NCI-H748 treated with DMSO at 0.1 percent for 48 hours (cell line): ENCODE measurements around the gene OR10V1.

Experiments
- DNase-seq: peaks from one replicate; lab custom pipeline; 2025; lab: John Stamatoyannopoulos, UW

The OR10V1 gene, protein sequence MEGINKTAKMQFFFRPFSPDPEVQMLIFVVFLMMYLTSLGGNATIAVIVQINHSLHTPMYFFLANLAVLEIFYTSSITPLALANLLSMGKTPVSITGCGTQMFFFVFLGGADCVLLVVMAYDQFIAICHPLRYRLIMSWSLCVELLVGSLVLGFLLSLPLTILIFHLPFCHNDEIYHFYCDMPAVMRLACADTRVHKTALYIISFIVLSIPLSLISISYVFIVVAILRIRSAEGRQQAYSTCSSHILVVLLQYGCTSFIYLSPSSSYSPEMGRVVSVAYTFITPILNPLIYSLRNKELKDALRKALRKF

GRCh38 chr11:59713745-59714144 lies at the start of gene OR10V1:
Gene OR10V1 (minus strand): TSS chr11:59713845. CDS start chr11:59713845, 0 bp downstream.
- no peak for DNase-seq

GRCh38 chr11:59761993-59762392 lies 48.3 kb upstream of the OR10V1 start:
- DNase-seq: no peak

DNA sequence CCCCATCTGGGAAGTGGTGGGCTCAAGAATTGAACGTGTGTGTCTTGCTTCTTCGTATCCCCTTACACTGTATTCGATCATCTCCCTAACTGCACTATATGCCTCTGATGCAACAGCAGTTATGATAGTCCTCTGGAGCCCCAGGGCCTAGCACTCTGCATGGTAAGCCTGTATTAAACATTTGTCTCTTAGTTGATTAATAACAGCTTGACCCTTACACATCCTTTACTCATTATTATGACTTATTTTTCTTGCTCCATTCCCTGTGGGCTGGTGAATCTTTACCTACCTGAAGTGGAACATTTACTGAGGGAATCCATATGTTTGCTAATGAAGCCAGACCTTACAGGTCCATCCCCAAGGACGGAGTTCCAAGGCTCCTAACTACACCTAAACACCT lies 47.1 kb upstream of the OR10V1 start:
- DNase-seq: no peak

DNA sequence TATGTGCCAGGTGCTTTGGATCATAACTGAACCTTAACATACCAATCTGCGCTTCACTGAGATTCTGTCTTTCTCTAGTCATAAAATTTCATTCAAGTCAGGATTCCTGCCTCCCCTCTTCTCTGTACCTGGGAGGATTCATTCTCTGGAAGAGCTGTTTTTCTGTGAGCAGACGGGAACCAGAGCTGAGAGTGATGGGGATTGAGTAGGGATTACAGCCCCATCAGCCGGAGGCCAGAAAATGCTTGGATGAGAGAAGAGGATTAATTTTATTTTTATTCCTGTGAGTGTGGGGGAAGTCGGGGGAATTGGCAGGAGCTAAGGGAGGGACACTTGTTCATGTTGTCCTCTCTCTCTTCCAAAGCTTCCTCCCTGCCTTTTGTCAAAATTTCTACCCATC lies 46.3 kb upstream of the OR10V1 start:
- no peak for DNase-seq

DNA sequence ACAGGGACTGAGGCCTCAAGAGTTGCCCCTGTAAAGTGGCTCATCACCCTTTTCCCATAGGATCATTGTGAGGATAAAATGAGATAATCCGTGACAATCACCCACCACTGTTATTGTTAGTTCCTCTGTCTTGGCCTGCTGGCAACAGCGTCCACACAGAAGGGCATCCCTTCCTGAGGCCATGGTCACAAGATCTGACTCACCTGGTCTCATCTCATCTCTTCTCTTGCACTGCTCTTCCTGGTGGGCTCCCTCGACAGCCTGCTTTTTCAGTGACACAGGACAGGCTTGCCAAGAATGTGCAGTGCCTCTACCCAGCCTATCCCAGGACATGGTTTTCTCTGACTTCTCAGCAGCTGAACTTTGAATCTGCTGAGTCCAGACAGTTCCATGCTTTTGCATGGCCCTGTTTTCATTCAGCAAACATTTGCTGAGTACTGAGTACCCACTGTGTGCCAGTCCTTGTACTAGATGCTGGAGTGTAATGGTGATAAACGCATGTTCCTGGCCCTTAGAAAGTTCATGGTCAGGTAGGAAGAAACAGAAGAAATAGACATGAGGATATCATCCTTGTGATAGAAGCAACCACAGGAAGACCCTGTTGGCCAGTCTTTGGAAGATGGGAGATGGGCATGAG lies 44.9 kb upstream of the OR10V1 start:
- no peak for DNase-seq

DNA sequence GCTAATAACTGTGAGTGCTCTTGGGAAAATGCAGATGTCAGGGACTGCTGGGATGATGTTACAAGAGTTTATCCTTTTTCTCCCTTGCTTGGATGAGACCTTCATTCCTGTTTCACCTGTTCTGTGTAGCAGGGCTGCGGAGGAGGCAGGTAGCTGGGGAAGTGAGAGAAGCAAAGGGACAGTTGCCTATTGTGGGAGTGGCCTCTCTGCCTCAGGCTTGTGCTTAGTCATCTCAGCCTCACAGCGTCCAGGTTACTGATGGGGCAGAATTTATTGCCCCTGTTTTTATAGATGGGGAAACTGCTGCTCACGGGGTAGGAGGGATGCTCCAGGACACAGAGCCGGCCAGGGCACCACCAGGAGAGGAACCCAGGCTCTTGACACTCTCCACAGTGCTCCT lies 43.2 kb upstream of the OR10V1 start:
- DNase-seq: no peak

- DNase-seq: no peak
Observed at GRCh38 chr11:59756558-59756840, 42.9 kb upstream of the OR10V1 start.

DNA sequence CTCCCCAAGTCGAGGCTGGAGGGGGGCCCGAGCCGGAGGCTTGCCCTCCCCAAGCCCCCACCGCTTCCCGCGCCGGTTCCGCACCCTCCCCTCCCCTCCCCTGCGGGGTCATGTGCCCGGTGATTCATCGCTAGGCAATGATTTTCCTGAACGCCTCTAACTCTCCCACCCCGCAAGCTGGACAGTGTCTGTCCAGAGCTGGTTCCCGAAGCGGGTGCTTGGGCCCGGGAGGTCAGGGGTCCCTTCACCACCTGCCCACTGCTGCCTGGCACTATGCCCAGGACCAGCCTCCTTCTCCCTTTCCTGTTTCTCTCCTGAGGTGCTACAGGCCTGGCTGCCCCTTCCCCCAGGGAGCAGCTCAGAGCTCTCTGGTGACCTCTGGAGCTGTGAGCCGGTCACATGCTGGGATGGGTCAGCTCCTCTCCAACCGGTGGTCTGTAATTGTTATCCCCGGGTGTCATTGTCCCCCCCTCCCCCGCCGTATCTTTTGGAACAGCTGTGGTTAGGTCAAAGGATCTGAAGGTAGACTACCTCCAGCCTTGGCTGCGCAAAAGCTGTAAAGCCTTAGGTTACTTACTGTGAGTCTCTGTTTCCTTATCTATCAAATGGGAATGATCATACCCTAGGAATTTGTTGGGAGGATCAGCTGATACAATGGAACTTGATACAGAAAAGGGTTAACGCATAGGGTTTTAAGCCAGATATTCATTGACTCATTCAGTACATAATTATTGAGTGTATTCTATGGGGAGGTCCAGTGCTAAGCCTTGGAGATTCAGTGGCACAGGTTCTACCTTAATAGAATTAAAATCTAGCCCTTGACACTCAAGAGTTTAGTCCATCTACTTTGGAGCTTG lies 42.3 kb upstream of the OR10V1 start:
- peak; percentile 31 for DNase-seq

GRCh38 chr11:59754859-59755700 lies 41.4 kb upstream of the OR10V1 start, which contains the start of gene STX3:
Gene STX3 (plus strand): TSS chr11:59755376. CDS start chr11:59755606, 230 bp downstream.
- peak; percentile 69 for DNase-seq

DNA sequence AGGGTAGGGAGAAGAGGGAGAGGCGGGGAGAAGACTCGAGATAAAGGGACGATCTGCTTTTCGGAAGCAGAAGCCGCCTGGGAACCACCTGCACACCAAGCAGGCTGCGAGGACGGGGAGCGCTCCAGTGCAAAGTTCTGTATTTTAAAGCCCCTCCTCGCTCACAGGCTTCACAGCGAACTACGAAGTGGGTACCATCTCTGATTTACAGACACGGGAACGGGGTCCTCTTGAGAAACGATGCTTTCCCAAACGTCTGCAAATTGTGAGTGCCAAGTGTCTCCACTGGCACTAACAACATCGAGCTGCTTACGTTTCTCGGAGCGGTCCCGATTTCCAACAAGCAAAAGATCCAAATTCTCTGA lies 40.8 kb upstream of the OR10V1 start:
- peak; percentile 61 for DNase-seq

DNA sequence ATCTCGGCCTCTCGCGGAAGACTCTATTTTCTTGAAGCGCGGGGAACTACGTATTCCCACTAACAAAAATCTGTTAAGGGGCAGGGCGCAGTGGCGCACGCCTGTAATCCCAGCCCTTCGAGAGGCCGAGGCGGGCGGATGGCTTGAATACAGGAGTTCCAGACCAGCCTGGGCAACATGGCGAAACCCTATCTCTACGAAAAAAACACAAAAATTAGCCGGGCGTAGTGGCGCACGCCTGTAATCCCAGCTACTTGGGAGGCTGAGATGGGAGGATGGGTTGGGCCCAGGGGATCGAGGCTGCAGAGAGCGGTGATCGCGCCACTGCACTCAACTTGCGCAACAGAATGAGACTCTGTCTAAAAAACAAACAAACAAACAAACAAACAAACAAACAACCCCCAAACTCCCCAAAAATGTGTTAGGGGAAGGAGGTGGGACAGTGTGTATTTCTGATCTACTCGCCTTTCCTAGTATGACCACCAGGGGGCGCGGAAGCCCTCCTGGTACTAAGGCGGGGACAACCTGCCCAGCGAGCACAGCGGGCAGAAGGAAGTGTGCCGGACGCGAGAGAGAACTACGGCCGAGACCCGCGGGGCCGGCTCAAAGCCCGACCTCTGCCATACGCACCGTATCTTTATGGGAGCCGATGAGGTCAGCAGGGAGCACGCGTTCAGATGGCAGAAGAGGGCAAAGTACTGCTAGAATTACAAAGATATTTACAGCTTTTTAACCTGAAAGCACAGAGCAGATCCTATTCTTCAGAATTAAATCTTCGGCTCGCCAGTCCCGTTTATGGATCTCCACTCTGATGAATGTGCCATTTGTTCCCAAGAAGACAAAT lies 40.2 kb upstream of the OR10V1 start:
- DNase-seq: peak; percentile 77

- DNase-seq: no peak
Observed at GRCh38 chr11:59746111-59746510, 32.5 kb upstream of the OR10V1 start.

GRCh38 chr11:59730896-59731565 lies 17.4 kb upstream of the OR10V1 start:
- no peak for DNase-seq

GRCh38 chr11:59729834-59730233 lies 16.2 kb upstream of the OR10V1 start:
- no peak for DNase-seq

DNA sequence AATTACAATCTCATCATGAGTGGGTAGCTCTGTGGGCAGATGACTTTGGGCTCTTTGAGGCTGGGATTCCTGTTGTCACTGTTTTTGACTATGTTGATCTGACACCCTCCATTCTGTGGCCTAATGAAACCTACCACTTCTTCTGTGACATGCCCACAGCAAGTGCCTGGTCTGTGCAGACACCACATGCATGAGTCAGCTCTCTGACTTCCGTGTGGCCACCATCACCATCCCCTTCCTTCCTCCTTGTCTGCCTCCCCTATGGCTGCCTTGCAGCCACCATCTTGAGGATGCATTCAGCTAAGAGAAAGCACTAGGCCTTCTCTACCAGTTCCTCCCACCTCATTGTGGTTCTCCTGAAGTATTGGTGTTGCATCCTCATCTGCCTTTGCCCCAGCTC lies 15.3 kb upstream of the OR10V1 start:
- DNase-seq: no peak

DNA sequence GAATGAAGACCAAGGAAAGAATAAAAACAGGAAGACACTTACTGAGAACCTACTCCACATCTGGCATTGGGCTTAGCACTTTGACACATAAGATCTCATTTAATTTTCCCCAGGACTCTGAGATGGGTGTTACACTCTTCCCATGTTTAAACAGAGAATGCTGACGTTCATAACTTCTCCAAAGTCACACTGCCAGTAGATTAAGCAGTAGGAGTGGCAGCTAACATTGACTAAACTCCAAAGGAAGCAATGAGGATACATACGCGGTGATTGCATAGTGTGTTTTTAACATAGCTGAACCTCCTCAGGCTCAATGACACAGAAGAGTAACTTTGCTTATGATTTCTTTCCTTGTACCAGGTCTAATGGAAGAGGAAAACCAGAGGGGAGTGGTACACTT lies 14.5 kb upstream of the OR10V1 start:
- DNase-seq: no peak

- no peak for DNase-seq
Observed at GRCh38 chr11:59727426-59727825, 13.8 kb upstream of the OR10V1 start.

GRCh38 chr11:59724066-59724465 lies 10.4 kb upstream of the OR10V1 start:
- DNase-seq: no peak

- DNase-seq: no peak
Observed at GRCh38 chr11:59719556-59719955, 5.9 kb upstream of the OR10V1 start.

DNA sequence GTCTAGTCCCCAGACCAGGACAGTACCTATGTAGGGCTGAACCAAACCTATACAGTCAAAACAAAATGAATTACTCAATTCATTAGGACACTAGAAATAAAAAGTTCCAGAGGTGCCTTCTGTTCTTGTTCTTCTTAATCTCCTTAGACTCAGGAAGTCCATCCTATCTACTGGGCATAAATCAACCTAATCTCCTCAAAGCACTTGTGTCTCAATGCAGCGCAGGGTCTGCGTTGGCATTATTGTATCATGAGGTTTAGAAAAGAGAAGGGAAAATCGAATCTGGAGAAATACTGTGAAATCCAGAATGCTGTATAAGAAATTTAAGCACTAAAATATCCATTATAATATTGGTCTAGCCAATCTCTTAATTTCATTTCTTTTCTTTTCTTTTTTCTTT lies 2.4 kb upstream of the OR10V1 start:
- DNase-seq: no peak
